Stimulated activated CD4-positive, alpha-beta T cell treated with anti-CD3 and anti-CD28 coated beads, Interleukin-1b, Interleukin-23, amount 100 ng/mL, for 24 hours (primary cell): Measurements from ENCODE around the gene EEFSEC.

Source experiments
- DNase-seq, 4 experiments: peaks; one replicate each; pipeline ENCODE4 v3.0.0-alpha.2; 2020; ENCODE audit warnings: low read depth in 4 of 4, low spot score in 1 of 4

Gene EEFSEC

GRCh38 chr3:128180436-128180835, 27.2 kb downstream of the EEFSEC start:
- no peak for DNase-seq

- DNase-seq = no peak
Observed at GRCh38 chr3:128180913-128181312, 27.6 kb downstream of the EEFSEC start.

GRCh38 chr3:128182656-128183055, 29.4 kb downstream of the EEFSEC start:
- no peak for DNase-seq

- DNase-seq = no peak
Observed at GRCh38 chr3:128185630-128186447, 32.6 kb downstream of the EEFSEC start.

- no peak for DNase-seq
Observed at GRCh38 chr3:128187495-128187894, 34.2 kb downstream of the EEFSEC start.

DNA sequence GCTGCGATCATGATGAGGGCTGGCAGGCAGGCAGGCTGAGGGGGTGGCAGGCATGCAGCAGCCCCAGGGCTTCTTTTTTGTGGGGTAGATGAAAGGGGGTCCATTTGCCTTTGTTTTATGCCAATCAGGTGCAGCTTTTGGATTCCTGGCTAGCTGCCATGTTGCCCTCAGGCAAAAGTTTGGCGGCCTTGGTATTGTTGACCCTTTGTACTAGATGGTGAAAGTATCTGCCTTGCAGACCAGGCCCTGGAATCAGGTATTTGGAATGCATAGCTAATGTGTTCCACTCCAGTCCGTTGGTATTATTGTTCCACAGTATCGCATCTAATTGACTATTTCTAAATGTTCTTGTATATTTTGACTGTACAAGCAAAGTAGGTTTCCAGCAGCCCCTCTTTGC, 35.0 kb downstream of the EEFSEC start:
- DNase-seq = no peak

DNA sequence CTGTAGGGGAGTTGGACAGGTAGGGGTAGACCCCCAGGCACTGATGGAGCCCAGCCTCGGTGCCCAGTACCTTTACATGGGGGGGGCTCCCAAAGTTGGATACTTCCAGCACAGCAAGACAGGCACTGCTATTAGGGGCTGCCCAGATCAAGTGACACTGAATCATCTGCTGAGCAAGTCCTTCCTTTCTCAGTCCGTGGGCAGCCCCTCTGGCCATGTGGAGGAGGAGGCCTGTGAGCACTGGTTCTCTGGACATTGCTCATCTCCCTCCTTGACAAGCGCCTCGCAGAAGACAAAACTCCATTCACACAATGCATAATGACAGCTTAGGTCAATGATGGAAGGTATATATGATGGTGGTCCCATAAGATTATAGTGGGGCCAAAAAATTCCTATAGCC, 35.7 kb downstream of the EEFSEC start:
- DNase-seq = no peak

DNA sequence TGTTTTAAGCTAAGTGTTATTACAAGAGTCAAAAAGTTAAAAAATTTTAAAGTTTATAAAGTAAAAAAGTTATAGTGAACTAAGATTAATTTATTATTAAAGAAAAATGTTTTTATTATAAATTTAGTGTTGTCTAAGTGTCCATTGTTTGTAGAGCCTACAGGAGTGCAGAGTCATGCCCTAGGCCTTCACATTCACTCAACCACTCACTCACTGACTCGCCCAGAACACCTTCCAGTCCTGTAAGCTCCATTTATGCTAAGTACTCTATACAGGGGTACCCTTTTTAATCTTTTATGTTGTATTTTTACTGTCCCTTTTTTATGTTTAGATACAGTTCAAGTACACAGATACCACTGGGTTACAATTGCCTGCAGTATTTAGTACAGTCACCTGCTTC, 37.2 kb downstream of the EEFSEC start:
- no peak for DNase-seq

DNA sequence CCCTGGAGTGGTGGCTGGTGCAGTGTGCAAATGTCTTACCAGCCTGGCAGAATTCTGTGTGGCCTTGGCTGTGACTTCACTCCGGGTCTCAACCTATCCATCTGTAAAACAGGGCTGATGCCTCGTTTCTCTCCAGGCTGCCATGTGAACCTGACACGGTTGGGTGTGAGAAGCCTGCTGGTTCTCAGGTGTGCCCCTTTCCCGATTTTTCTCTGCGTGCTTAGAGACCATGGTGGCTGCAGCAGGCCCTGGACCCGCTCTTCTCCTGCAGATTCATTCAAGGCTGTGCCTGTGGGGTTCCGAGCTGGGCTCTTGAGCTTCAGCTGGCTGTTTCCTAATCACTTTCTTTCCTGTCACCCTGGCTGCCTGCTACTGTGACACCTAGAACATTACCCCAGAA, 38.9 kb downstream of the EEFSEC start:
- no peak for DNase-seq

- DNase-seq = no peak
Observed at GRCh38 chr3:128193168-128193567, 39.9 kb downstream of the EEFSEC start.

GRCh38 chr3:128194843-128195242, 41.6 kb downstream of the EEFSEC start:
- no peak for DNase-seq

GRCh38 chr3:128195369-128195768, 42.1 kb downstream of the EEFSEC start:
- no peak for DNase-seq

- no peak for DNase-seq
Observed at GRCh38 chr3:128195802-128196201, 42.5 kb downstream of the EEFSEC start.

DNA sequence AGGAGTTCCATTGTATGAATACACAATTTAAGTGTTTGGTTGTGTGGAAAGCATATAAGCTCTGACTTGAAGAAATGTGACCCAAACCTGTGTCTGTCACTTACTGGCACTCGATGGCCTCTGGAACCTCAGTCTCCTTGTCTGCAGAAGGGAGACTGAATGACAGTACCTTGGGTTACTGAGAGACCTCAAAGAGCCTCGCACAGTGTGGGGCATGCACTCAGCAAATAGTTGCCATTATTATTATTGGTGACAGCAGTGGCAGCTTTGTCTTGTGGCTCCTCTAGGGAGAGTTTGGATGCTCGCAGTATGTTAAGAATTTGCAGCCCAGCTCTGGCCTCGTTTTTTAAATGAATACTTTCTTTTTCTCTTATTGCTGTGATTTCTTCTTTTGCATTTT, 43.4 kb downstream of the EEFSEC start:
- DNase-seq = no peak

DNA sequence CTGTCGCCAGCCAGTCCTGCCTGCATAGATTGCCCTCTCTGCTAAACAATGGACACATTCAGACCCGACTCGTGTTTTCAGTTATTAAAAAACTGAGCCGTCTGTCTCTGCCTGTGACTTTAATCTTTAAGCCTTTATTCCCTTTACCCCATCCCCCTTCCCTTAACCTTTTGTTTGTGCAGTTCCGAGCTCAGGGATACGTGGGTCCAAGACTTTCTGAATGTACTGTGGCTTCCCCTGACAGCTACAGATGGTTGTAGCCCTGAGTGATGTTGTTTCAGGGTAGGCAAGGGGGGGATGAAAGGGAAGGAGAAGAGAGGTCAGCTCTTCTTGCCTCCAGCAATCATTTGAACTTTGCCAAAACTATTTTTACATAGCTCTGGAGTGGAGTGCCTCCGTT, 44.6 kb downstream of the EEFSEC start:
- no peak for DNase-seq

DNA sequence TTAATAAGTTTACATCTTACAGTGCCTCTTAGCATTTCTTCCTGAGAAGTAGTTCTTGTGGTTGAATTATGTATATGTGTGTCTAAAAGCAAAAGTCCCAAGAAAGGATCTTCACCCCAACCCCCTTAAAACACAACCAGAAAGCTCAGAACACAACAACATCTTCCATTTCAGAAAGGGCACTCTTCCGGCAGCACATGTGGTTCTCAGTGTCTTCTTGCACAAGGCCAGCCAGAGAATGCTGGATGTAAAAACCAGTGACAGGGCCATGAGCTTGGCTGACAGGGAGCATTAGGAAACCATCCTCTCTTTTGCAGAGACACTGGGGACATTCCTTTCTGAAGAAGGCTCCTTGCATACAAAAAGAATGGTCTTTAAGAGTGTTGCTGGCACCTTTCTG, 45.0 kb downstream of the EEFSEC start:
- DNase-seq = no peak

DNA sequence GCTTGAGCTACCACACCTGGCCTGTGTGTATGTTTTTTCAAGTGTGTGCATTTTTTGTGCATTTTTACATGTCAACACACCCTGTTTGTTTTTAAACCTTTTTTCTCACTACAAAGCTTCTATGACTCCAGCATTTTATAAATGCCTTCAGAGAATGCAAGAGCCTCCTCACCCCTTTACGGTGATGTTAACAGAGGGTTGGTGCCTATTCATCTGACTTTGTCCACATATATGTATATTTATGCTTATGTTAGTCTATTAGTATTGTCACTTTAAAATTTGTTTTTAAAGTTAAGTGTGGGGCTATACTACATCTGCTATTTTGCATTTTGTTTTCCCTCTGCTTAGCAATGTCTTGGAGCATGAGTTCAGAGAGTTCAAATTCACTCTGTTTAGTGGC, 45.8 kb downstream of the EEFSEC start:
- no peak for DNase-seq

- no peak for DNase-seq
Observed at GRCh38 chr3:128201158-128201755, 48.0 kb downstream of the EEFSEC start.

DNA sequence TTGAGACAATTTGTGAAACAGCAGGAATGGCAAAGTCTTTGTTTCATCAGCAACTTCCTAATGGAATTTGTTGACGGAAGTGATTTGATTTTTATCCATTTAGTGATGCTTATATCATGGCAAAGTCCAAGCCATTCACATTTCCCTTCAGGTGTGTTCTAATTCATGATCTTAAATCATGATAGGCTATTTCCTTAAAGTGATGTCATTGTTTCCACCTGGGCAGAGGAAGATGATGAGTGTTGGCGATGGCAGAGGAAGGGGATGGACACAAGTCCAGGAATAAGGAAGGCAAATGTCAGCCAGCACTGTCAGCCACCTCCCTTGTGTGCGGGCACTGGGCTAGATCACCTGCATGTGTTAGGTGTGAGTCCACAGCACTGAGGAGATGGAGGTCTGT, 49.9 kb downstream of the EEFSEC start:
- DNase-seq = no peak

DNA sequence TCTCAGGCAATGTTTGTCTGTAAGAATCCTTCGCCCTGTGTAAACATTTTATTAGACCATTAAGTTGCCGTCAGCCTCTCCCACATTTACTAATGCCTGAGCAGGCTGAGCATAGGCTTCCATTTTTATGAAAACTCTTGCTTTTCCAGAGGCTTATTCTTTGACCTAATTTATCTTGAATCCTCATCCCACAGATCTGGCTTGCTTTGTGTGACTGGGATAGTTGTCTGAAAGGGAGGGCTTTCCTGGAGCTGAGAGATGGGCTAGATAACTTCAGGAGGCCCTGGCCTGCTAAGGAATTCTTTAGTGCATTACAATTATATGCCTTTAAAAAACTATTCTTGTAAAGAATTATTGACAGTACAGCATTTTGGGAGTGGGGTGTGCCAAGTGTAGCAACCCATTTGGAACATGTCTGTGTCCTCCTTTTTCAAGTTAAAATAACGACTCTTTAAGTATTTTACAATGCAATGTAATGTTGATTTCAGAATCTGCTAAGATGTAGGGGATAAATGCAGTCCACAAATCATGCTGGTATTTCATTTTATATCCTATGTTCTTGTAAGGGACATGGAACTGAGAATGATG, 52.4 kb downstream of the EEFSEC start:
- DNase-seq = no peak

DNA sequence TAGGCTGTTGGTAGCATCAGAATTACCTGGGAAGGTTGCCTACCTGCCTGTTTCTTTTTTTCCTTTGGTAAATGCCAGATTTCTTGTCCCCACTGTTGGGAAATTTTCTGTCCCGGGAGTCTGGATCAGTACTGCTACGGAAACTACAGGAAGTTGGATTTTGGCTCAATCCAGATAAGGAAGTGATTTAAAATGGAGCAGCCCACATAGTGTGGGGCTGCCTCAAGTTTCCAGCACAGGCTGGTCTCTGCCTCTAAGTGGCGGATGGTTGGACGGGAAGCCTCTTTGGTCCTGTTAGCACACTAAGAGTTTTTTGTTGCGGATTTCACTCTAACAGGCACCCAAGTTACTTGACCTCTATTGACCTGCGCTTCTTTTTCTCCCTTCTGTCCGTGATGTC, 54.7 kb downstream of the EEFSEC start:
- no peak for DNase-seq

DNA sequence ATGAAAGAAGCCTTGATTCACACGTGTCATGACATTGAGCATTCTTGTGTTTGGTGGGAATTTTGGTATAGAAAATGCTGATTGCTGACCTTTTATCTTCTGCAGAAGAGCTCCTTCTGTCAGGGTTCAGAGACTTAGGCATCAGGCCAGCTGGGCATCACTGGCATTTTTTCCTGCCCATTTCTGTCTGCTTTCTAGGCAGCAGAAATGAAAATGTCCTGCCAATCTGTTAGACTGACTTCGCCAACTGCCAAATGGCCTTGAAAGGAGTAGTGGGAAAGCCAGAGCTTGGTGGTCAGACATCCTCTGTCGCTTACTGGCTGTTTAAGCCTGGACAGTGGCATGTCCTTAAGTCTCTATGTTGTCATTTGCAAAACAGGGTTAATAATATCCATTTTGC, 57.4 kb downstream of the EEFSEC start:
- DNase-seq = no peak

DNA sequence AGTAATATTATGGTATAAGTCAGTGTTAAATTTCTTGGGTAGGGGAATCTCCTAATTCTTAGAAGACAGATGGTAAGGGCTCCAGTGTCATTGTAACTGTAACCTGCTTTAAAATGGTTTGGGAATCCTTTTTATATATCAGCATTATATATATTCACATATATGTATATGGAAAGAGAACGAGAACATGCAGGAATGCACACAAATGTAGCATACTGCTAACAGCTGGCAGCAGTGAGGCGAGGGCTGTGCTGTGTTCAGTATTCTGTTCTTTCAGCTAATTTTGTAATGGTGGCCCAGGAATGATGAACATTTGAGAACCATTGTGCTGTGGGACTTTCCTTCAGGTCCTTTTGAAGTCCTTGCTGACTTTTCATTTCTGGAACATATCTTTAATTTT, 60.8 kb downstream of the EEFSEC start:
- DNase-seq = no peak
